GM19397 (cell line): ENCODE measurements around the gene TPH2.
A peak's percentile ranks its signal among the peaks of the same experiment; 100 is the strongest.

Experiments used
- ATAC-seq: cut with Tn5 transposase; IDR thresholded peaks from one replicate; pipeline ENCODE4 v1.9.1; 2021; ENCODE audit warnings: mild to moderate bottlenecking, moderate library complexity; ENCODE audit not compliant: unreplicated experiment

The TPH2 gene

DNA sequence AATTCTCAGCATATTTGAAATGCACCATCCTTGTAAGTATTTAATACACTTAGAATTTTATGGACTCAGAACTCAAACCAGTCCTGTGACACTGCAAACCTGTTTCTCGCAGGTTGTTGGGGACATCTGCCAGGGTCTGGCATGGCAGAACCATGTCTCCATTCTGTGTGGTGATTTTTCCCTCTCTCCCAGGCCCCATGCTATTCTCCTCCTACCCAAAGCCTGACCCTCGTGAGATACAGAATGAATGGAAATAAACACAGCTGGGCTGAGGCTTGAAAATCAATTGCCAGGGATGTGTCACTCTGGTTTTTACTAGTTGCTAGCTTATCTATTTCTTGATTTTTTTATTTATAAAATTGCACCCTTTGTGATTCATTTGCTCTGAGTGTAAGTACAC, 19.8 kb downstream of the TPH2 start:
- no peak for ATAC-seq

DNA sequence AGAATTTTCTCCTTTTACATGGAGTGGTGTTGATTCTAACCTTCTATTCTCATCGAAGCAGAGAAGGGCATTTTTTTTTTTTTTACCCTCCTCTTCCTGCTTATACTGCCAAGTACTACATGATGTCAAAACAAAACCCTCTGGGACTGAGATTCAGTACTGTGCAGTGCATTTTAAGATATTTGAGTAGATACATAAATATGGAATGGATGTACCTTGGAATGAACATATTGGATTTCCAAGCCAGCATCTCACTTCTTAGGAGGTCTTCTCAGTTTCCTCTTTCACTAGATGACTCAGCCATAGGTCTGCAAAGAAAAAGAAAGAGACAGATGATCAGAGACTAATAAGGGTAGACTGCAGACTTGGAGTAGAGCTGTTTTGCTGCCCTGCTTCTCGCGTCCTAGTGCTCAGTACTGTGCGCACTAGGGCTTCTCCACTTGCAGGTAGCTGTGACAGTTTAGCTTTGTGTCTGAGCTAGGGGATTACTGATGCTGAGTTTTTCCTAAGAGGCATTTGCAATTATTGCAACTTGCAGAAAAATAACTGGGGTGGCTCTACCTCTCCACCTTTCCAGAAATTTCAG, 20.4 kb downstream of the TPH2 start:
- no peak for ATAC-seq

DNA sequence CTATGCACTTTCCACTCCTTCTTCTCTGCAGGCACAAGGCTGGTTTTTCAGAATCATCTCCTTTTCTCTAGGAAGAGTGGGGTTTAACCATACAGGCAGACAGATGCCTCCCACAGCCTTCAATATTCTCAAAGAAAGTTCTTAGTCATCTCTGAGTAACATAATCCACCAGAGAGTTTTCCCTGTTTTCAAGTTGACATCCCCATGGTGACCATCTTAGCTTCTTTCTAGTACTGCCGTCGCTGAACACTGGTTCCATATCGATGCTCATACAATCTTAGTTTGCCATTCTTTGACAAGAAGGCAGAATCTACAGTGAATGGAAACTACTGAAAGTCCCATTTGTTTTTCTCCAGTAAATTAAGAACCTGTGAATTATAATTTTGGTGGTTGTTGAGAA, 28.6 kb downstream of the TPH2 start:
- ATAC-seq, result no peak

DNA sequence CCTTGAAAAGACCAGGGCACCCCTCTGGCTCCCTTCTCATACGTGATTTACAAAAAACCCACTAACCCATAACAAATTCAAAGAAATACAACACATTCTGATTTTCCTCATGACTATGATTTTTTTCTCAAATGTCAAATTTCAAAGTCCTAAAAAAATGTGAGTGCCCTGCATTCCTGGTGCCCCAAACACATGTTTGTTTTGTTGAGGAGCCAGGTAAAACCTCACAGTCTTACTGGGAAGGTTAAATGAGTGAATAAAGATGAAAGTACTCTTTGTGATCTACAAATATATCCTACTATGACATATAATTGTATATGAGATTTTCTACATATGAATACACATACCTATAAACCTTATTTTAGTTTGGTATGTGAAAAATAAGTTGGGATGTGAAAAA, 30.7 kb downstream of the TPH2 start:
- no peak for ATAC-seq

DNA sequence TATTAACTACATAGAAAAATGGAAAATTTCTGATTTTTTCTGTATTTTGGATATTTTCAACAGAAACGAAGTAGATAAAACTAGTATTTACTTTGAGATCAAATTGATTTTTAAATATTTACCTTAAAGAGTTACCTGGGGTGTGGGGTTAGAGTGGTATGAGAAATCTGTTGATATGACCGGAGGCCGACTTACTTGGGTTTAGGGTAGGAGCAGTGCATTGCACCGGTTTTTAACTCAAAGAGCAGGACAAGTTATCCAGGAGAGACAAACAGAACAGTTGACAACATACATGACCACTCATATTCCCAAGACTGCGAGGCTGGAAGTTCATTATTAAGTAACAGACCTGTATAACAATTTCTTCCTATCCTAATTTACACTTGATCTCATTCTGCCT, 31.4 kb downstream of the TPH2 start:
- ATAC-seq, result no peak

DNA sequence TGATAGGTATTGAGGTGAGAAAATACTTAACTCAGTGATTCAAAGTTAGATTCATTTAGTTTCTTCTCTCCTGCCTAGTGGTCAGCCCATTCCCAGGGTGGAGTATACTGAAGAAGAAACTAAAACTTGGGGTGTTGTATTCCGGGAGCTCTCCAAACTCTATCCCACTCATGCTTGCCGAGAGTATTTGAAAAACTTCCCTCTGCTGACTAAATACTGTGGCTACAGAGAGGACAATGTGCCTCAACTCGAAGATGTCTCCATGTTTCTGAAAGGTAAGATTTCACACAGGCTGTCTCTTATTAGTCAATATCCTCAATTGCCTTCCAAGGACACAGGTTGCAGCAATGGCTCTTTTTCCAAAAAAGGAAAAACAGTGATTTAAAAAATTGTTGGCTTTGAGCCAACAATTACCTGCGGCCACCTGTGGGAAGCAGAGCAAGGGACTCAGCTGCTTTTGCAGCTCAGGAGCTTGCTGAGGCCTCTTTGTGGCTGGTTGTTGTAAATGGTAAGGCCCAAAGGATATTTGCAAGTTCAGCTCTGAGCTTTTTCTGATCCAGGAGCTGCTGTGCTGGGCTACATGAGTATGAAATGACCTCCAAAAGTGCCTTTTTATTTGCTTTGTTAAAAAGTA, 33.9 kb downstream of the TPH2 start:
- ATAC-seq, result no peak

DNA sequence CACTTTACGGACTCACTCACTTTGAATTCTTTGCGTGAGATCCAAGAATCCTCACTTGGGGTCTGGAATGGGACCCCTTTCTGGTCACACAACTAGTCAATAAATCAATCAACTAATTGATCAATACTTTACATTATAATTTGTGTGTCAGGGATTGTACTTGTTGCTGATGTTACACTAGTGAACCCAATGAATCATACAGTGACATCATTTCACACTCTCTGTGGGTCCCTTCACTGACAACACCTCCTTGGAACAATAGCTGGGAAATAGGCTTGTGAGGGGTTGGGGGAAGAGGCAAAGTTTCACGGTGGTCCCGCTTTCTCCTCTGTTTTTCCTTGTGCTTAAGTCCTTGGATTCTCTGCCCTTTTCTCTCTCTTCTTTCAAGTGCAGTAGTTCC, 35.0 kb downstream of the TPH2 start:
- ATAC-seq, result no peak

DNA sequence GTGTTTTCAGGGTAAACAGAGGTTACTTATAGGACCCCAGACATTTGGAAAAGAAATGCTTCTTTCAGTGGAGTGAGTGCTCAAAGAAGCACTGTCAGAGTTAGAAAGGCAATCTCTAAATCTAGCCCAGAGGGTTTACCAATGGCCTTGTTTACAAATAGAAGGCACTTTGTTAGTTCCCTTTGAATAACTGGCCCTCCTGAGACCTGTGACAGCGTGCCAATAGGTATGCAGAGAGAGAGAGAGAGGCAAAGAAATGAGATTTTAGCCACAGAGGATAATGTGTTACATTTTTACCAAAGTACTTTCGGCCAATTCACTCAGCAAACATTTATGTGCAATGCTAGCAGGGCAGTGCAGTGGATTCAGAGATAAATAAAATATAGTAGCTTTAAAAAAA, 41.9 kb downstream of the TPH2 start:
- no peak for ATAC-seq

DNA sequence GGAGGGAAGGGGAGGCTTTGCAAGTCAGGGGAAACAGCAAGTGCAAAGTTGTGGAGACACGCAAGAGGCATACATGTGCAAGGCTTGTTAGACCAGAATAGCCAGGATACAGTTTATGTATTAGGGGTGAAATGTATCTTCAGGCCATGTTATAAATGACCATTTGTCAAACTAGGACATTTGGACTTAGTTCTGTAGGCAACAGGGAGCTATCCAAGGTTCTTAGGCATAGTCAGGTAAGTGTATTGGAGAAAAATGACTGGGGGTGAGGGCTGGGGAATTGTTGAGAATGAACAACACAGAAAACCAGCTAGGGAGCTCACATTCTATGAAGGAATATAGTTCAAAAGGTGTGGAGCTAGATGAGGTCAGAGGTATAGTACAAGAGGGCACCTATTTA, 42.5 kb downstream of the TPH2 start:
- no peak for ATAC-seq

DNA sequence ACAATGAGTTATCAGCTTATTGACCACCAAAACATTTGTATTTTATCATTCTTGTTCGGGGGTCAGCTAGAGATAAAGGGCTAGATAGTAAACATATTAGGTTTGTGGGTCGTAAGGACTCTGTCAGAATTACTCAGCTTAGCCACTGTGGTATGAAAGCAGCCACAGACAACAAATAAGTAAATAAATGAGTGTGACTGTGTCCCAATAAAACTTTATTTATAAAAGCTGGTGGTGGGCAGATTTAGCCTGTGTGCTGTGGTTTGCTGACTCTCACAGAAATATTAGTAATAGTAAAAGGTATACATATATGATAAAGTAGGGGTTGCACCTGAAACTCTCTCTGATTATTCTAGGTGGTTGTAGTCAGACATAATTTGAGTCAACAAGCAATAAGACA, 56.1 kb downstream of the TPH2 start:
- ATAC-seq, result no peak

DNA sequence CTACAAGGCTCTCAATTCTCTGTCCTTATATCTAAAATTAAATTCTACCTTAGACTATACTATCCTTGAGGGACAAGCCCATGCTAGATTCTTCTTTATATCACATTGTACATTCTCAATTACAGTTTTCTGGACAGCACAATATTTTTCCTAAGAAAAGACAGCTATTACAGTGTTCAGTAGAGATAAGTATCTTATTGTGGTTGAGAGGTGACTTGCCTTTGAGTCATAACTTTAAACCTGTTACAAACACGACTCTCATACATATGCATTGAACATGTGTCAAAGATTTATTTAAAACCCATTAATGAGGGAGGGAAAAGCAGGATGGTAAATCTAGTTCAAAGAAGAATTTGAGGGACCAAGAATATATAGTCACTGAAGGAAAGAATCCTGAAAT, 61.1 kb downstream of the TPH2 start:
- ATAC-seq, result no peak

DNA sequence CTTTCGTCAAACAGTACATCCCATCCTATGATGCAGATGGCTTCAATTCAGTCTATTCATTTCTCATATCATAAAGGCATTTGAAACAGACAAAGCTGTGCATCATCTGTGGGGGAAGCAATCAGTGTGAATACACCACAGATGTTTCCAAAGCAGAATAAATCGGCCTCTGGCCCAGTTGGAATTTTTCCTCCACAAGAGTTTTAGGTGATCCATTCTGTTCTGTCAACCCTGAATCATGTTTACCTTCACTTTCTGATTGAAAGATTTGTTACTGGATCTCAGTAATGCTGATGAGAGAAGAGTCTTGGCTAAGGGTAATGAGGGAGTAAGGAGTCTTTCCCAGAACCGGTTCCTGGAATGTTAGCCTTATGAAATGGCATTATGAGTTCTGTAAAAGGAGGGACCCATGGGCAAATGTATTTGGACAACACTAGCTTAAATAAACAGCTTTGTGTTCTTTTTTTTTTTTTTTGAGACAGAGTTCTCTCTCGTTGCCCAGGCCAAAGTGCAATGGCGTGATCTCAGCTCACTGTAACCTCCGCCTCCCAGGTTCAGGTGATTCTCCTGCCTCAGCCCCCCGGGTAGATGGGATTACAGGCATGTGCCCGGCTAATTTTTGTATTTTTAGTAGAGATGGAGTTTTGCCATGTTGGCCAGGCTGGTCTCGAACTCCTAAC, 62.5 kb downstream of the TPH2 start:
- no peak for ATAC-seq

DNA sequence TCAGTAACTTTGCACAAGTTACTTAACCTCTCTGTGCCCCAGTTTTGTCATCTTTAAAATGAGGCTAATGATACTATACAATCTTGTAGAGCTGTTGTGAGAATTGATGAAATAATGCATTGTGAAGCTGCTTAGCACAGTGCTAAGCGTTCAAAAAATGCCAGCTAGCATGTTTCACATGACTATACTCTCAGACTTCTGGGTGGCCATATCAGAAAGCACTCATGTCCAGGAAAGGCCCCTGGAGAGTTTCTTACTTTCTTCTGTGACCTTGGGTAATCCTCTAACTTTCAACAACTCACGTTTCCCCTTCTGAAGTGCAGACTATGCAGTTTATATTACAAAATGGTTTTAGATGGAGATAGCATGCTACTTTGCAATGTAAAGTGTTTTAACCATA, 68.1 kb downstream of the TPH2 start:
- no peak for ATAC-seq

DNA sequence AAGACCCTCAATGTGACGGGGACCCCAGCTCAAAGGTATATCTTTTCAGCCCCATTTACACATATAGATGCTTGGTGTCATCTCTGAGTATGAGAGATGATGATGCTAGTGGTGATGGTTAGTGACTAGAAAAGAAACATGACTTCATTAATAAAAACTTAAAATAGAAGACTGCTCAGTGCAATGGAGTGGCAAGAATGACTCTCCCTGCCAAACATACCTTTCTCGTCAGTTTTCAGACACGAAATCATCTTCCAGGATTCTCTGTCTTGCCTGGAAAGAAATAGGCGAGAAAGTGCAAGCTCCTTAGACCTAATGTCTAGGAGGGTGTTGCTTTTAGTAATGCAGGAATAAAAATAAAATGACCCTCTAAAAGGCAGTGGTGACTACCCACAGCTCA, 71.7 kb downstream of the TPH2 start:
- no peak for ATAC-seq

DNA sequence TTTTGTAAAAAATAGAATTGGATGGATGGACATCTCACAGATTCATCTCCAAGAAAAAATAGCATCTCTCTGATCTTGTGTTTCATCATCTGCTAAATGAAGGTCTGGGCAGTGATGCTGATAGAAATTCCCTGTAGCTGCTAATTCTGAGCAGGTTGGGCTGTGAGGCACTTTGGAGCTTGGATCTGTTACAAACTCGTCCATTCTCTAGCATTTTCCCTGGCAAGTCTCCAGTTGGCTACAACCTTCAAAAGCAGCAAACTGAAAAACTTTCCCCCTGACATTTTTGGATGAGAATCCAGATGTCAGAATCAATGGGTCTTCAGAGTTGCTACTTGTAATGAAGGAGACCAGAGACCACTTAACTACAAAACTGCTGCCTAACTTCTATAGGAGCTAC, 72.7 kb downstream of the TPH2 start:
- no peak for ATAC-seq

DNA sequence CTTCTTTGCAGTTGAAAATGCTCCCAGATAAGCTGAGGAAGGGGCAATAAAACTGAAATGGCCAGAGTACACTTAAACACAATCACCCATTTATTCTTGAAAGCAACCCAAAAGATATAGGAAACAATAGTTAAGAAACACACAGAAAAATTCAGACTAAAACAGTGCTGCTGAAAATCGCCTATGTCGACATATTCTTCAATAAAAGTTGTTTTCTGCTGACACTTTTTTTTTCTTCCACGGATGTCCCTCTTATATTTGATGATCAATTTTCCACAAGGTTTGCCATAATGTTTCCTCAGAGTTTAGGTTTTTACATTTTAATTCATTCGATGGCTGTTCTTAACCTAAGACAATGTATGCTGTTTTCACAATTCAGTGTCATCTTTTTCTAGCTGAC, 74.2 kb downstream of the TPH2 start:
- no peak for ATAC-seq

DNA sequence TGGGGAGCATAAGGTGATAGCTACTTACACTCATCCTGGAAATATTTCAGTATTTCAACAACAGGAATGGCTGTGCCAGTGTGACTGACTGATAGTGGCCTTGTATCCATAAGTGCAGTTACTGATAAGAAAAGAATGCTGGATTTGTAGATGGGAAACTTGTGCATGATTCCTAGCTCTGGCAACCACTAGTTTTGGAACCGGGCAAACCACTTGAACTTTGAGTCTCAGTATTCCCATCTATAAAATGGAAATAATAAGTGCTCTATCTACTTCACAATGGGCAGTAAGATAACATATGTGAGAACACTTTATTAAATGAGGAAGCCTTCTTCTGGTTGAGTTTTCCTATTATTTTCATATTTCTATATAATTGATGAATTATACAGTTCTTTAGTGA, 77.2 kb downstream of the TPH2 start:
- no peak for ATAC-seq

DNA sequence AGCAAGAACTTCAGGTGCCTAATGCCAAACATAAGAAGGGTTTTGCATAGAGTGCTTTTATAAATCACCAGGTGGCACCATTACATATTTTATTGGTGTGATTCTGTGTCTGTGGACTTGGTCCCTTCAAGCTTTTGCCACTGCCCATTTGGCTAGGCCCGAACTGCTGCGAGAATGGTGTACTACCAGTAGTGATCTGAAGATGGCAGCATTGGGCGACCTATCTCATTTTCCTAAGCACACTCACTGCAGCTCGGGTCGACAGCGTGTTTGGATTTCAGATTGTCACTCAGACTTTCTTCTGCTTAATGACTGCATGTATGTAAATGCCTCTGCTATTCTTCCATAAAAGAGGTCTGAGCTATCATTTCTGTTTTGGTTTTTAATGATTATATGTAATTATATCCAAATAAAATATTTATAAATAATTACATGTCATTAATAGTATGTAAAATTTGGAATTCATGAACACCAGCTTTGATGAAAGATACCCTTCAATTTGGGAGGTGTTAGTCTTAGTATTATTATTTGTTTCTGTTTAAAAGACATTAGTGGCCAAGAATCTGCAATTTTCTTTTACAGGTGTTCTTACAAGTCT, 78.5 kb downstream of the TPH2 start:
- peak; percentile 98 for ATAC-seq

DNA sequence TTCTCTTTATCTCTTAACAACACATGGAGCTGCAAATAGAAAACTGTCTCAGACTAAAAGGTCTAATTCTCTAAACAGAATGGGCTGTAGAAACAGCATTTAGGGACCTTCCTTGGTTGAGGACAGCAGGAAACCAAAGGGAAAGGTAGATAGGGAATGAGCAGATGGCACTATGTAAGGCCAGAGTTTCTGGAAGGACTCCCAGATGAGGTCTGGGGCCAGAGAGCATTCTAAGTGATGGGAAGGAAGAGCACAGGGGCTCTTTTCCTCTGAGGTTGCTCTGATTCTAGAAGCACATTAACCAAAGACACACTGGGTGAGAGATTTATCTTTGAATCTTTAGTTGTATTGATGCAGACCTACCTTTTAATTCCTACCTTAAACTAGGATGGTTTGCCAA, 79.4 kb downstream of the TPH2 start:
- no peak for ATAC-seq

DNA sequence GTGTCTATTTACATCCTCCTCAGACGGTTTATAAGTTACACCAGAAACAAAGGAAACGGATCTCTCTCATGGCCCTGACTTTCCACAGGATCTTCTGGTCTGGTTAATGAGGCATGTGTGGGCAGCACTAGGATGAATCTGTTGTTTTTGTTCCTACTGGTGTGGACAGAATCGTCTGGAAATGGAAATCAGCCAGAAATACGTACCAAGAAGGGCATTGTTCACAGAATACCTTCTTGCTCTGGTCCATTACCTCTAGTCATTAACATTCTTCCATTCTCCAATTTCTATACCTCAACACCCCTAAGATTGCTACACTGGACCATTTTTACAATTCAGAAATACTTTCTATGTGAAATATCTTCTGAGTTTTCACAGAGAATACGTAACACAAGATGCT, 86.0 kb downstream of the TPH2 start:
- no peak for ATAC-seq

DNA sequence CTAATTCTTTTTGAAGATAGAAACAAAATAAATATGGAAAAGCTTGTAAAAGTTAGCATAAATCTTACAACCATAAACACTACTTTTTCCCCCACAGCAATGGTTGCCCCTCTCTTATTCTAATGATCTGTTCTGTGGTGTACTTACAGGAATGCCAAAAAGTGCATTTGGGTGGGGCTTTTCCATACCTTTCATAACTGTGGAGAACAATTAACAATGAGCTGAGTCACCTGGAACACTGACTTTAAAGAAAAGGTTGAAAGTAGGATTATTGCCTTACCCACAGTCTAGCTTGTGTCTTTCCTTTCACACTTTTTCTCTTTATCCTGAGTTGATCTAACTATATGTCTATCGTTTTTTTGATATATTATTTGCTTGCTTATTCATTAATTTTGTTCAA, 86.9 kb downstream of the TPH2 start:
- ATAC-seq, result no peak

DNA sequence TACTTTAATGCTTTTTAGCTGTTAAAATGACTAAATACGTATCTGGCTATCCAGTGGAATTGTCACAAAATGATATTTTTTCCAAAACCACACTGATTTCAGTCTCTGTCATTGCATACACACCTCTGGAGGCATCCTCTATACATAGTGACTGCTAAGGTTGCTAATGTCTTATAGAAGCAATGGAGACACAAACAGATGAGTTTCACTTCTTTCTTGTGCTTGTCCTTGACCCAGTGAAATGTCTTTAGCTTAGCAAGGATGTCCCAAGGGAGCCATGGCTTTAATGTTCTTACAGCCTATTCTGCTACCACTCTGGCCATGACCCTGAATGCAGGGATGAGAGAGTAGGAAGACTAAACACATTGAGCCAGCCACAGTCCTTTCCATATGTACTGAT, 90.3 kb downstream of the TPH2 start:
- ATAC-seq, result no peak
